Activated T-cell treated with anti-CD3 and anti-CD28 coated beads for 24 hours (primary cell): ENCODE measurements around the gene WDR88.
"Not testable (repeated sequence)": the region's sequence is repeated elsewhere in the genome, so short reads cannot be mapped to it uniquely, and the experiment has no call there.

Experiments
- DNase-seq: peaks from one replicate; pipeline ENCODE4 v3.0.0-alpha.2; 2020; ENCODE audit warnings: low read depth

Gene WDR88

GRCh38 chr19:33198169-33198568 is 66.3 kb downstream of the WDR88 start:
- no peak for DNase-seq

DNA sequence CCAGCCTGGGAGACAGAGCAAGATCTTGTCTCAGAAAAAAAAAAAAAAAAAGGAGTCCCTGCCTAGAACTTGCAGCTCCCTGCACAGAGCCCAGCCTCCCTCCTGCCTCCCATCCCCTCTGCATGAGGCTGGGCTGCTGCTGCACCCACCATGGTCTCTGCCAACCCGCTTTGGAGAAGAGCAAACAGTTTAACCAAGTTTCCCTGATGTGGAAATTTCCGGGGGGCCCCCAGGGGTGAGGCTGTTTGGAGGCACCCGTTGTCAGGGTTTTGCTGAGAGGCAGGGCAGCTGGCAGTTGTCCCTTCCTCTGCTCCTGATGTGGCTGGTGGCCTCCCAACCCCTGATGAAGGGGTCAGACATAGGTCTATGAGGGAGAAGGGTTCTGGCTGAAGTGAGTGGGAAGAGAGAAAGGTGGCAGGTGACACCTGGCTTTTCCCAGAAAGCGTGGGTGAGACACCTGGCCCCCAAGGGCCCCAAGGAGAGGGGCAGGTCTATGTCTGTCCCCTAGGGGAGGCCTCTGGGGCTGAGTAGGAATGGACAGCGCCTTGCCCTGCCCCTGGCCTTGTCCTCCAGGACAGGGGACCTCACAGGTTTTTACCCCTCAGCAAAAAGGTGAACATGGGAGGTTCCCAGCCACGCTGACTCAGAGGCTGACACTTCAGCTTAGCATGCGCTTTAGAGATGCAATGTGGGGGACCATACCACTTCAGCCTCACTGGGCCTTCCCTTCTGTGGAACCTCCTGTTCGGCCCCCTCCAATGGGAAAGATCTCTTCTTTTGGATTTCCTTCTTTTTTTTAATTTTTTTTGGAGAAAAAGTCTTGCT is 67.7 kb downstream of the WDR88 start:
- DNase-seq = no peak

GRCh38 chr19:33201473-33201872 is 69.6 kb downstream of the WDR88 start:
- no peak for DNase-seq

DNA sequence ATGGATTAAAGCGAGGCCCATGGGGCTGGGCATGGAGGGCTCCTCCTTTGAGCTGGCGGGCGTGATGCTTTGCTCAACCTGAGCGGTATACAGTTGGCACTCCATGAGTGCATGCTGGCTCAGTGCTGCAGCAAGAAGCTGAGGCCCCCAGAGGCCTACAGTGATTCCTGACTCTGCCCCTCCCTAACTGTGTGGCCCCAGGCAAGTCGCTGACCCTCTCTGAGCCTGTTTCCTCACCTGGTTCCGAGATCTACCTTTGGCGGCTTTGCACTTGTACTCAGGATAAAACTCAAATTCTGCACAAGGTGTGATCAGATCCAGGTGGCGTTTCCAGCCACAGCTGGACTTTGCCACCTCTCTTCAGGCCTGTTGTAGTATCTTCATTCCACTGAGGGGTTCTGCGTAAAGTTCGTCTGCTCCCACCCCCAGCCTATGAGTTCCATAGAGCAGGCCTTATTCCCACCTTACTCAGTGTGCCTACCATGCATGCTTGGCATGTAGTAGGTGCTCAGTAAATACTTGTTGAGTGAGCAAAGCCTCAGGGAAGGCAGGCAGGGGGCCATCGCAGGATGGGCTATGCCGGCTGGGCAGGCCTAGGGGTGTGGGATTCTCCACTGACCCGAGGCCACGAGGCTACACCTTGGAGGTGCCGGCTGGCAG is 70.1 kb downstream of the WDR88 start:
- no peak for DNase-seq

GRCh38 chr19:33202546-33203507 is 70.9 kb downstream of the WDR88 start:
- DNase-seq = no peak

DNA sequence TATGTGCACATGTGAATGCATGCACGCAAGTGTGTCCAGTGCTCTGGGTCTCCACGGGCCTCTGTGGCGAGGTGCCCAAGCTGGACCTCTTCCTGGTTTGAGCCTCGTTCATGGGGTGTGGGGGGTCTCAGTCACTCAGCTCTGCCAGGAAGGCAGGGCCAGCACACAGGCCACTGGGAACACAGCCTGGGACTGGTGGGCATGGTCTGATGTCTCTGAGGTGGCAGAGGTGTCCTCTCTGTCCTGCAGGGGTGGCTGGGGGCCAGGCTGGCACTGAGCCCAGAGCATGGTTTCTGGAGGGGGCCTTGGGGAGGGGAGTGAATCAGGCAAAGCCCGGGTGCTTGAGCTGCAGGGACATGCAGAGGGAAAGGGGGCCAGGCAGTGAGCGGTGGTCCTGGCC is 71.6 kb downstream of the WDR88 start:
- DNase-seq = no peak

- no peak for DNase-seq
Observed at GRCh38 chr19:33204136-33204973, 72.4 kb downstream of the WDR88 start.

- no peak for DNase-seq
Observed at GRCh38 chr19:33205110-33205509, 73.2 kb downstream of the WDR88 start.

DNA sequence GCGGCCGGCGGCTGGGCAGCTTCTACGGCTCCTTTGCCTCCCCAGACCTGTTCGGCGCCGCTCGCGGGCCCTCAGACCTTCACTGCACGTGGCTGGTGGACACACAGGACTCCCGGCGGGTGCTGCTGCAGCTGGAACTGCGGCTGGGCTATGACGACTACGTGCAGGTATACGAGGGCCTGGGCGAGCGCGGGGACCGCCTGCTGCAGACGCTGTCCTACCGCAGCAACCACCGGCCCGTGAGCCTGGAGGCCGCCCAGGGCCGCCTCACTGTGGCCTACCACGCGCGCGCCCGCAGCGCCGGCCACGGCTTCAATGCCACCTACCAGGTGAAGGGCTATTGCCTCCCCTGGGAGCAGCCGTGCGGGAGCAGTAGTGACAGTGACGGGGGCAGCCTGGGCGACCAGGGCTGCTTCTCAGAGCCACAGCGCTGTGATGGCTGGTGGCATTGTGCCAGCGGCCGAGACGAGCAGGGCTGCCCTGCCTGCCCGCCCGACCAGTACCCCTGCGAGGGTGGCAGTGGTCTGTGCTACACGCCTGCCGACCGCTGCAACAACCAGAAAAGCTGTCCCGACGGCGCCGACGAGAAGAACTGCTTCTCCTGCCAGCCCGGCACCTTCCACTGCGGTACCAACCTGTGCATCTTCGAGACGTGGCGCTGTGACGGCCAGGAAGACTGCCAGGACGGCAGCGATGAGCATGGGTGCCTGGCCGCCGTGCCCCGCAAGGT is 73.8 kb downstream of the WDR88 start:
- DNase-seq = no peak

DNA sequence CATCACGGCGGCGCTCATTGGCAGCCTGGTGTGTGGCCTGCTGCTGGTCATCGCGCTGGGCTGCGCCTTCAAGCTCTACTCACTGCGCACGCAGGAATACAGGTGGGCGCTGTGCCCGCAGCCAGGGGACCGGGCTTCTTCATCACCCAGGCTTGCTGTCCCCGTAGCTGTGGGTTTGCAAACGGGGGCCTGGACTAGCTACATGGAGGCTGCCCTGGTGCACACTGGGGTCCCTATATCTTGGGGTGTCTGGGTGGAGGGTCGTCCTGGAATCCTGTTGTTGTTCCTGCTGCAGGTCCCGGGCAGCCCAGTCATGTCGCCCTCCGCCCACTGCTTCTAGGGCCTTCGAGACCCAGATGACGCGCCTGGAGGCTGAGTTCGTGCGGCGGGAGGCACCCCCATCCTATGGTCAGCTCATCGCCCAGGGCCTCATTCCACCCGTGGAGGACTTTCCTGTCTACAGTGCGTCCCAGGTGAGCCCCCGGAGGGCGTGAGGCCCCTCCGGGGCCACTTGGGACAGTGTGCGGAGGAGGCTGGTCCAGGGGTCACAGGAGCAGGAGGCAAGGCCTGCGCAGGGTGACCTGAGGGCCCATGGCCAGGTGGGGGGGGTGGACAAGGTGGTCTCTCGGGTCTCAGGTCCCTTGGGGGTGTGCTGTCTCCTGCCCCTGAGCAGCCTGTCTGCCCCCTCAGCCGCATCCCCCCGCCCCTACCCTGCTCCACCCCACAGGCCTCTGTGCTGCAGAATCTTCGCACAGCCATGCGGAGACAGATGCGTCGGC is 74.5 kb downstream of the WDR88 start:
- no peak for DNase-seq

GRCh38 chr19:33207040-33207620 is 75.2 kb downstream of the WDR88 start:
- DNase-seq = no peak

- DNase-seq = no peak
Observed at GRCh38 chr19:33207903-33208302, 76.0 kb downstream of the WDR88 start.

DNA sequence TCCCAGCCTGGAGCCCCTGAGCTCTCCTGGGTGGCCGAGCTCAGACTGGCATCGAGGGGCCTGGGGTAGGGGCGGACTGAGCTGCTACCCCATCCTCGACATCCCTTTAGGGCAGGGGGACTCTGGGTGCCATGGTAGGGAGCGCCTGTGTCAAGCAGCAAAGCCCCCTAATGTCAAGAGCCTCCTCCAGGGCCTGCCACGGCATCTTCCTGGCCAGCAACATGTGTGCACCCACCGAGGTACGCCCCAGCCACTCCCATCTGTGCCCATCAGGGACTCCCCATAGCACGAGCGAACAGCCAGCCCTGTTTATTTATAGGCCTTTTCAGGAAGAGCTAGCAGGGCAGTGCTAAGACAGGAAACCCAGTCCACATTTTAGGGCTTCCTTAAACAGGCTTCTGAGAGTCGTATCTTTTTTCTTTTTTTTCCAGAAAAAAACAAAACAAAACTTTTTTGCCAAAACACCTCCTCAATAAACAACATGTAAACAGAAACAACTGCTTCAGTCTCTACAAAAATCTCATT is 76.5 kb downstream of the WDR88 start:
- no peak for DNase-seq

DNA sequence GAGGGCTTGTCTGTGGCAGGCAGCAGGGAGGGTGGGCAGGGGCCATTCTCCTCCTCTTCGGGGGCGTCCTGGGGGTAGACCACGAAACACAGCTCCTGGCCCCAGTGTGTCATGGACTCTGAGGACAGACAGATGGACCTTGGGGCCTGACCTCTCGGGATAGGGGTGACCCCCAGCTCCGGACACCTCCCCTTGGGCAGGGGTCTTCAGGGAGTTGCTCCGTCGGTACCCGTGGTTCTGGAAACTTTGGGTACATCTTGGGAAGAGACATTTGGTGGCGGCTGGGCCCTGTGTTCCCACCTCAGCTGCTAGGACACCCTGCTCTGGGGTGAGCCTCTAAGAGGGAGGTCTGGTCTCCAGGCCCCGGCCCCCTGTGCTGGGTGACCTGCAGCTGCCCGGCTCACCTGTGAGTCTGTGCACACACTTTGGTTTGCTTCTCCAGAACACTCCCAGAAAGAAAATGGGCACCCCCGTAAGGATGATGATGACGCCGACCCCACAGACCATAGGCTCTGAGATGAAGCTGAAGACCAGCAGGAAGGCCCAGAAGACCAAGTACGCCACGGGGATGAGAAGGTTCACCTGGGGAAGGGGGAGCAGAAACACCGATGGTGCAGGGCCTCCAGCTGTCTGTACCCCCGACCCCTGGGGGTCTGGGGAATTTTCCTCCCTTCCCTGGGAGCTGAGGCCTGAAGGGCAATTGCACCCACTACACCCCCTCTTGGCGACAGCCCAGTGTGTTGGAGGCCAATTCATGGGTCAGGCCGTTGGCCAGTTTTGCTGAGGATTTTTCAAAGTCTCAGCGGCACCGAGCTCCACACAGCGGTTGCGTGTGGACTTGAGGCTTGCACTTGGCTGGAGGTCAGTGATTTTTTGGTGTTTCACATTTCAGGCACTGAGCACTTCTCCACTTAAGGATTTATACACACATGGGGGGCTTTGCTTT is 77.3 kb downstream of the WDR88 start:
- DNase-seq = no peak

GRCh38 chr19:33209850-33210230 is 77.9 kb downstream of the WDR88 start:
- DNase-seq = not testable (repeated sequence)

DNA sequence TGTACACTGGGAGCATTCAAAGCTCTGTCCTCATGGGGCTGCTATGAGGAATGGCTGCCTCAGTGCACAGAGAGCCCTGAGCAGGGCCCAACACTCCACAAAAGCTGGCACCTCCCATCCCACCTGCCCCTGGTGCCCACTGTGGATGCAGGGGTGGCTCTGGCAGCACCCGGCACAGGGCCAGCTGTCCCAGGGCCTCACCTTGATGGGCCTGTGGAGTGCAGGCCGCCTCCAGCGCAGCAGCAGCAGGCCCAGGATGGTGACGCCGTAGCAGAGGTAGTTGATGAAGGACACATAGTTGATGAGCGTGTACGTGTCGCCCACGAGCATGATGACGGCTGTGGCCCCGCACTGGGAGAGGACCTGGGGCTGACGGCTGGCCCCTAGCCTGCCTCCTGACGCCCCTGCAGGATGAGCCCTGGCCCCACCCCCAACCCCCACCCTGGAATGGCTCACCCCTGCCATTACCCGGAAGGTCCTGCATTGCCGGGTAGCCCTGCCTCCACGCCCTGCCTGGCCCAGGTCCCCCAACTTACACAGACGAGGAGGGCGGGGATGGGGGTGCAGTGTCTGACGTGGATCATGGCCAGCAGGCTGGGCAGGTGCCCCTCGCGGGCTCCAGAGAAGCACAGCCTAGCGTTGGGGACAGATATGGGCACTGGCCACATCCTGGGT is 78.5 kb downstream of the WDR88 start:
- DNase-seq = no peak

- DNase-seq = no peak
Observed at GRCh38 chr19:33211794-33212435, 80.0 kb downstream of the WDR88 start.
